Endothelial cell of umbilical vein (primary cell): ENCODE results near the gene TM7SF2.

Experiments used
- CTCF ChIP-seq, 2 donors: IDR thresholded peaks; 1 replicate in 1 of 2; 2 replicates in 1 of 2; pipeline ENCODE4 v1.5.1; 2011; ENCODE audit warnings: low read length in 2 of 2, mild to moderate bottlenecking in 2 of 2, moderate library complexity in 2 of 2, control low read depth in 1 of 2, inconsistent platforms in 1 of 2, low read depth in 1 of 2; ENCODE audit not compliant: insufficient read depth in 1 of 2; ENCODE audit errors: extremely low read depth in 1 of 2
- EZH2 ChIP-seq: IDR thresholded peaks from 2 replicates; pipeline ENCODE4 v1.6.1; 2012; ENCODE audit warnings: borderline replicate concordance, low read depth, mild to moderate bottlenecking, moderate library complexity, low read length, inconsistent platforms; ENCODE audit not compliant: severe bottlenecking
- MAX ChIP-seq: IDR thresholded peaks from 2 replicates; pipeline ENCODE4 v1.6.1; 2011; ENCODE audit not compliant: insufficient read depth, insufficient read length
- MYC ChIP-seq: IDR thresholded peaks from one replicate; pipeline ENCODE4 v1.6.1; 2011; ENCODE audit warnings: mild to moderate bottlenecking, low read depth, low read length
- POLR2A ChIP-seq: IDR thresholded peaks from 2 replicates; pipeline ENCODE4 v1.6.1; 2012; ENCODE audit warnings: low read depth, mild to moderate bottlenecking, control low read depth, low read length
- POLR2AphosphoS5 ChIP-seq: IDR thresholded peaks from 2 replicates; pipeline ENCODE4 v1.6.1; 2012; ENCODE audit warnings: low read depth, mild to moderate bottlenecking, control low read depth, low read length, moderate library complexity; ENCODE audit not compliant: insufficient read depth

- TF ChIP-seq POLR2AphosphoS5 = no peak
- TF ChIP-seq CTCF (IDR thresholded peaks at IDR 0.05; ENCODE audit: extremely low read depth in 1 of 2, insufficient read depth in 1 of 2, low read depth in 1 of 2, low read length in 2 of 2) = no peak
- TF ChIP-seq POLR2A = no peak
- no peak for TF ChIP-seq MAX
- TF ChIP-seq MYC = no peak
- TF ChIP-seq EZH2 = no peak
These were observed 24.9 kb upstream of the TM7SF2 start for GRCh38 chr11:65086809-65087208.
